Measurements from ENCODE around the gene TCP11L1. TPM values are rescaled to one million over a fixed set of nuclear protein-coding genes. Genes with fewer than 3 reads are reported as not detected.

TCP11L1 gene
- total RNA-seq, 3 donors from 2014 or later (not counting 1 experiment from before 2014, with no cell fraction given) = 20.7 to 24.5 (median 22.7) TPM

- H3K27me3 ChIP-seq (ENCODE audit: control insufficient read depth, insufficient read depth, low read length) = peaks cover 13% of the 10 kb centered on the region
- ATAC-seq (no peak), DNase-seq (no peak)
- H3K27ac ChIP-seq (ENCODE audit: low read length) = no peak overlapping the region
- peaks cover 4 to 9% of the 10 kb centered on the region in 2 donors for H3K4me1 Mint-ChIP-seq
- H3K9me3 Mint-ChIP-seq = no peaks in the 10 kb centered on the region
- H3K36me3 Mint-ChIP-seq = no peaks in the 10 kb centered on the region
- WGBS (ENCODE audit: insufficient coverage) = 98% methylated on average over 8 of the region's 9 CpGs
- no peak overlapping the region for H3K4me3 ChIP-seq (ENCODE audit: low read length)
- no peaks in the 10 kb centered on the region for H3K9me3 ChIP-seq (ENCODE audit: control insufficient read depth, insufficient read depth, low read length)
- peak overlapping the region; percentile 10 for H3K4me3 Mint-ChIP-seq
- TF ChIP-seq CTCF (IDR thresholded peaks at IDR 0.05) = no peak
- H3K27ac Mint-ChIP-seq = no peak overlapping the region
- H3K36me3 ChIP-seq (ENCODE audit: control insufficient read depth, insufficient read depth, low read length) = no peaks in the 10 kb centered on the region
- H3K27me3 Mint-ChIP-seq (ENCODE audit: low read depth in 2 of 2) = peaks cover 16 to 23% of the 10 kb centered on the region in 2 donors
- peaks cover 11% of the 10 kb centered on the region for H3K4me1 ChIP-seq (ENCODE audit: control insufficient read depth, insufficient read depth, low read length)
- intact Hi-C loops (cut with micrococcal nuclease) = loop anchor here (1.0 to 5.0 kb wide), 2 partner anchors 23 to 125 kb away; partner anchors contain the start of gene QSER1
Observed at GRCh38 chr11:33017478-33017877, 21.9 kb upstream of the TCP11L1 start.

- Mint-ChIP-seq H3K4me1 (peaks cover 4 to 9% of the 10 kb centered on the region in 2 donors), H3K27me3 (ENCODE audit: low read depth in 2 of 2) (peaks cover 16 to 23% of the 10 kb centered on the region in 2 donors), H3K27ac (no peak overlapping the region), H3K9me3 (no peaks in the 10 kb centered on the region), H3K4me3 (peak overlapping the region; percentile 10), H3K36me3 (no peaks in the 10 kb centered on the region)
- ATAC-seq = no peak
- DNase-seq = no peak
- Histone ChIP-seq H3K4me1 (ENCODE audit: control insufficient read depth, insufficient read depth, low read length) (peaks cover 11% of the 10 kb centered on the region), H3K27me3 (ENCODE audit: control insufficient read depth, insufficient read depth, low read length) (peaks cover 13% of the 10 kb centered on the region), H3K36me3 (ENCODE audit: control insufficient read depth, insufficient read depth, low read length) (no peaks in the 10 kb centered on the region), H3K27ac (ENCODE audit: low read length) (no peak overlapping the region), H3K4me3 (ENCODE audit: low read length) (no peak overlapping the region), H3K9me3 (ENCODE audit: control insufficient read depth, insufficient read depth, low read length) (no peaks in the 10 kb centered on the region)
- intact Hi-C loops (cut with micrococcal nuclease) = loop anchor here (1.0 to 5.0 kb wide), 2 partner anchors 22 to 126 kb away; partner anchors contain the start of gene QSER1
- no CpG with 5 or more reads among the region's 3 CpGs for WGBS (ENCODE audit: insufficient coverage)
- no peak for TF ChIP-seq CTCF (IDR thresholded peaks at IDR 0.05)
Observed at GRCh38 chr11:33017965-33018364, 21.4 kb upstream of the TCP11L1 start.

- no peak overlapping the region for H3K4me3 ChIP-seq (ENCODE audit: low read length)
- H3K9me3 Mint-ChIP-seq = no peaks in the 10 kb centered on the region
- no peaks in the 10 kb centered on the region for H3K36me3 ChIP-seq (ENCODE audit: control insufficient read depth, insufficient read depth, low read length)
- H3K27ac Mint-ChIP-seq = no peak overlapping the region
- intact Hi-C loops (cut with micrococcal nuclease) = loop anchor here (5.0 kb wide), 1 partner anchor 127 kb away; the partner anchor contains the start of gene QSER1
- peaks cover 11% of the 10 kb centered on the region for H3K4me1 ChIP-seq (ENCODE audit: control insufficient read depth, insufficient read depth, low read length)
- no peak overlapping the region for H3K4me3 Mint-ChIP-seq
- peaks cover 13% of the 10 kb centered on the region for H3K27me3 ChIP-seq (ENCODE audit: control insufficient read depth, insufficient read depth, low read length)
- no peak overlapping the region for H3K27ac ChIP-seq (ENCODE audit: low read length)
- no peaks in the 10 kb centered on the region for H3K36me3 Mint-ChIP-seq
- peaks cover 16 to 23% of the 10 kb centered on the region in 2 donors for H3K27me3 Mint-ChIP-seq (ENCODE audit: low read depth in 2 of 2)
- DNase-seq = no peak
- 75% methylated on average over 6 of the region's 6 CpGs for WGBS (ENCODE audit: insufficient coverage)
- no peak for TF ChIP-seq CTCF (IDR thresholded peaks at IDR 0.05)
- peaks cover 4 to 9% of the 10 kb centered on the region in 2 donors for H3K4me1 Mint-ChIP-seq
- no peaks in the 10 kb centered on the region for H3K9me3 ChIP-seq (ENCODE audit: control insufficient read depth, insufficient read depth, low read length)
- ATAC-seq = no peak
Observed at GRCh38 chr11:33018840-33019239, 20.5 kb upstream of the TCP11L1 start.

- Histone ChIP-seq H3K9me3 (ENCODE audit: control insufficient read depth, insufficient read depth, low read length) (no peaks in the 10 kb centered on the region), H3K4me3 (ENCODE audit: low read length) (no peak overlapping the region), H3K27ac (ENCODE audit: low read length) (no peak overlapping the region), H3K36me3 (ENCODE audit: control insufficient read depth, insufficient read depth, low read length) (no peaks in the 10 kb centered on the region), H3K27me3 (ENCODE audit: control insufficient read depth, insufficient read depth, low read length) (peaks cover 11% of the 10 kb centered on the region), H3K4me1 (ENCODE audit: control insufficient read depth, insufficient read depth, low read length) (peaks cover under 1% of the 10 kb centered on the region)
- no peak for TF ChIP-seq CTCF (IDR thresholded peaks at IDR 0.05)
- no peak overlapping the region for H3K4me3 Mint-ChIP-seq
- no peak for DNase-seq
- intact Hi-C loops (cut with micrococcal nuclease) = no loop called here
- 100% methylated on average over 1 of the region's 1 CpG for WGBS (ENCODE audit: insufficient coverage)
- no peak for ATAC-seq
- H3K27me3 Mint-ChIP-seq (ENCODE audit: low read depth in 2 of 2) = peaks cover 16 to 23% of the 10 kb centered on the region in 2 donors
- H3K9me3 Mint-ChIP-seq = no peaks in the 10 kb centered on the region
- no peaks in the 10 kb centered on the region for H3K36me3 Mint-ChIP-seq
- peaks cover 0 to under 1% of the 10 kb centered on the region in 2 donors for H3K4me1 Mint-ChIP-seq
- no peak overlapping the region for H3K27ac Mint-ChIP-seq
Observed at GRCh38 chr11:33021501-33021900, 17.9 kb upstream of the TCP11L1 start.

All from natural killer cell (primary cell).